Measurements from ENCODE around the gene SMG6.
A peak's percentile ranks its signal among the peaks of the same experiment; 100 is the strongest.
"Not testable (repeated sequence)": the region's sequence is repeated elsewhere in the genome, so short reads cannot be mapped to it uniquely, and the experiment has no call there.

The SMG6 gene

DNA sequence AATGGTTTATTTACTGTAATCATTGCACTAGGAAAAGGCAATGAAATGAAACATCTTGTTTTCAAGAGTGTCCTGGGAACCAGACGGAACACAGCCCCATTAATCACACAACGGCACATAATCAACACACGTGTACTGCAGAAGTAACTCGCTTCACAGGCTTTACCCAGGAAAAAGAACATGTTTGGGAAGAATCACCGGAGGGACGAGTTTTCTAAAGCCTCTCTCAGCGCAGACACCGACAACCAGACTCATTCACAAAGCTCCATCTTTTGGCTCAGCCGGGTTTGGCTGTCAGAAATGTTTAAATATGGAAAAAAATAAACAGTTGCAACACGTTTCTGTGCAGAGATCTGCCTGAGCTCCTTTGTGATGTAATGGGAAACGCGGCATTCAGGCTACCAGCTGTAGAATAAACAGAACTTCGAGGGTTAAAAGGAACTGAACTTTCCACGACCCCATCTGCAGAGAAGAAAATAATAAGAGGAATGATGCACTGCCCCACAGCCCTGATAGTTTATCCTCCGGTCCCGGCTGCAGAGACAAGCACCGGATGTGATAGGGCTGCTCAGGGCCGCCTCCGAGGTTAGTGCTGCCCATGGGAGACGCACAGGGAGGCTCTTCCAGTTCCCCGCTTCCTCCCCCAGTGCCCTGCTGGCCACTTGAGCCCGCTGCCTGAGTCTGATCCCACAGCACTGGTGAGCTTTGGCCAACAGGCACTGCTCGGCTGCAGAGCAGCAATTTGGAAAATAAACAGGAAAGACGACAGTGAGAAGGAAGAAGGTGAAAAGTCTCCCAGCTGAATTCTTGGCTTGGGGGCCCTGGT lies 128.9 kb downstream of the SMG6 start:
- DNase-seq: no peak

DNA sequence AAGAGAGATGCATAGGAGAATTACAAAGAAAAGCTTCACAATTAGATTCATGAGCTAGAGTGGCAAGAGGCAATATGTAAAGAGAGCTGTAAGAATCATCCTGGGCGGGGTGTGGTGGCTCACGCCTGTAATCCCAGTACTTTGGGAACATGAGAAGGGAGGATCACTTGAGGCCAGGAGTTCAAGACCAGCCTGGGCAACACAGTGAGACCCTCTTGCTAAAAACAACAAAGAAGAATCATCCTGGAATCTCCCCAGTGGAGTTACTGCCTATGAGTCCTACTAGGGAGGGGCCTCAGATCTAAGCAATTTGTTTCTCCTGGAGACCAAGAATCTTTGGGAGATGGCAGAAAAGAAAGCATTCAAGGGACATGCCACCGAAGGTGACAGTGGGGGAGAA lies 129.6 kb downstream of the SMG6 start:
- no peak for DNase-seq

GRCh38 chr17:2172999-2173398 lies 130.6 kb downstream of the SMG6 start:
- no peak for DNase-seq

DNA sequence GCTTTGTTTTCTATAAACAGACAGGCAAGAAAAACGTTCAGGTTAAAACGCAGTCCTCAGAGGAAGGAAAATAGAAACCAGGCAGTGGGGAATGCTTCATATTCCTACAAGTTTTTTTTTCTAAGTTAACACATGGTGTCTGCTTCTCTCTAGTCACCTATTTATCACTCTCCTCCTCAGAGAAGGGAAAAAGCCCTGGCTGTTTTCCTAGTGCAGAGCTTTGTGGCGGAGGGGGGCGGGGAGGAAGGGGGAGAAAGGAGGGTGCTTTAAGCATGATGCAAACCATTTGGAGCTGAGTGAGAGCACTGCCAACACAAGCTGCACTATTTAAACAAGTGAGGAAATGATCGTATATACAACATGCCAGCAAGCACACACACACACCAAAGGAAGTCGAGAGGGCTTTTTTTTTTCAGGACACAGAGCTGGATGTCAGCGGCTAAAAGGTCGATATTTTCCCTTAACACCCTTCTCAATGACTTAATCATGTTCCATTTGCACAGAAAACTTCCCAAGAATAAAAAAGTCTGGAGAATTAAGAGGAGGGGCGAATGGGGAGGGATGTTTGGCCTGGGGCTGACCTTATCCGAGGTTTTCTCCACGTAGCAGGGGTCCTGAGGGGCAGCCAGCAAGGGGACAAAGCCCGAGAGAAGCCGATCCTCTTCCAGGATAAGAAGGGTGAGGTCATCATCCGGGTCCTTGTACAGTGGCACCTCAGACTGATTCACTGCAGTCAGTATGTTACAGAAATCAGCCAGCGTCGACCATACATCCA lies 131.3 kb downstream of the SMG6 start:
- DNase-seq: peak; percentile 7

DNA sequence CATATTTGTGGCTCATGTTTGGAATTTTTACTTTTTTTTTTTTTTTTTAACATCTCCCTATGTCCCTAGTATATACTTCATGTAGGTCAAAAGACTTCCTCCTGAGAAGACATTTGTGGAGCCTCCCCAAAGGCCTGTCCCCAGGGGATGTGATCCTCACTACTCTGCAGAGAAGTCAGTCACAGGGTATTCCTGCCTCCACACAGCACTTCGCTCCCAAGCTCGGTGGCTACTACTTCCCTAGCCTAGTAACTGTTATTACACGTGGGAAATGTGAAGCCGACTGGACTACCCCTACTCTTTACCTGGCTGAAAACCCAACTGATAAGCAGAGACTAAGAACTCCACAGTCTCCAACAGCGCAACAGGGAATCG lies 131.9 kb downstream of the SMG6 start:
- DNase-seq: no peak

DNA sequence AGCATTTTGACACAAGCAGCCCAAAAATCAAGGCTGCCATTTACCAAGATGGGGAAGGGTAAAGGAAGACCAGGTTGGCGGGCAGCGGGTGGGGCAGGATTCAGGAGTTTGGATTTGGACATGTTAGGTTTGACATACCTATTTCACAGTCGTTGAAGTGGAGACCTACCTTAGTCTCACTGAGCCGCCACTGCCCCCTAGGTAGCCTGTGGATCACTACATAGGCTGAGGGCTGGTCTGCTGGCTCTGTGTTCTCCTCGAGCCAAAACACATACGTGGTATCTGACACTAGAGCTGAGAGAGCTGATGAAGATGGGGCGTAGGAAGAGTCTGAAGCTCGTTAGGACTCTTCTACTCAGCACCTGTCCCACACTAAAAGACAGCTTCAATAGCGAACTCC lies 133.6 kb downstream of the SMG6 start:
- no peak for DNase-seq

GRCh38 chr17:2165723-2166122 lies 137.9 kb downstream of the SMG6 start:
- not testable (repeated sequence) for DNase-seq

DNA sequence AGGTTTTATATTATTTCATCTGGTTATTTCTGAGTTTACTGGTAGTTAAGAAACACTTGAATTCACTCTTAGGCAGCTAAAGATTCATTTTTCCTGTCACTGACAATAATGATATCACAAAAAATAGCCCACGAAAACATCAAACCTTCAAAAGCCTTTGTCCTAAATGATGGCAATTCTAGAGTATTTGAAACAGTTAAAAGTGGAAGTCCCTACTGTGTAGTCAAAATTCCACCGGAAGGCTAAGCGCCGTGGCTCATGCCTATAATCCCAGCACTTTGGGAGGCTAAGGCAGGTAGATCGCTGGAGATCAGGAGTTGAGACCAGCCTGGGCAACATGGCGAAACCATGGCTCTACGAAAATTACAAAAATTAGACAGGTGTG lies 145.2 kb downstream of the SMG6 start:
- DNase-seq: no peak

- no peak for DNase-seq
Measured at GRCh38 chr17:2157675-2158395, 145.8 kb downstream of the SMG6 start.

- DNase-seq: no peak
Measured at GRCh38 chr17:2157081-2157480, 146.5 kb downstream of the SMG6 start.

DNA sequence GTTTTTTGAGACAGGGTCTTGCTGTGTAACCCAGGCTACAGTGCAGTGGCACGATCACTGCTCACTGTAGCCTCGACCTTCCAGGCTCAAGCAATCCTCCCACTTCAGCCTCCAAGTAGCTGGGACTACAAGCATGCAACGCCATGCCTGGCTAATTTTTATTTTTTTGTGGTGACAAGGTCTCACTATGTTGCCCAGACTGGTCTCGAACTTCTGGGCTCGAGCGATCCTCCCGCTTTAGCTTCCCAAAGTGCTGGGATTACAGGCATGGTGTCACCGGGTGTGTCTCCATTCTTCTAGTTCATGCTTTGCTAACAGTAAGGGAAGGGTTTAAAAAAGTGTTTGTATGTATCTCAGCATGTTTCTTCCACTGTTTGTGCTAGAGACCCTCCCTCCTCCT lies 146.9 kb downstream of the SMG6 start:
- no peak for DNase-seq

GRCh38 chr17:2155573-2155972 lies 148.0 kb downstream of the SMG6 start:
- DNase-seq: no peak

DNA sequence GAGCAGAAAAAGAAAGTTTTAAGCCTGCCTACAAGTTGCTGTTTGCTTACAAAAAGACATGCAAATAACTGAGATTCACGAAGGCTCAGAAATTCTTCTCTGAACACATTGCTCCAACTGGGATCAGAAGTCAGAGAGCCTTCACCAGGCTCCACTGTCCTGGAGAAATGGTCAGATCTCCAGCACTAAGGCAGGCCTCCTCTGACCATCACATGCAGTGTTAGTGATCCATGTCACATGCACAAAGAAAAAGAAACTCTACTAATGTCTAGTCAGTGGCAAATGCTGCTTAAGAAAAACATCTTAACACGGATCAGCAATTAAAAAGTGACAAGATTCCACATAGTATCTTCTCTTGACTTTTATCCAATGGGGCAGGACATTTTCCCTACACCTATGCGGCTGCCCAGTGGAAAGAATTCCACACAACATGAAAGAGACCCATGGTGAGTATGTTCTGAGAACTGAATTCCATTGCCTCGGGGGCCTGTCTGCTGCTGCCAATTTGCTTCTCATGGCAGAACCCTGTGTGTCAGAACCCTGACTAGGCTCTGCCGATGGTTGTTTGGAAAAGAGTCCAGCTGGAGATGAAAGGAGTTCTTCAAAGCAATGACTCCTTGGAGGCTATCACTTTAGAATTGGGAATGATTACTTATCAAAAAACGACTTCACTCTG lies 152.1 kb downstream of the SMG6 start:
- DNase-seq: no peak

DNA sequence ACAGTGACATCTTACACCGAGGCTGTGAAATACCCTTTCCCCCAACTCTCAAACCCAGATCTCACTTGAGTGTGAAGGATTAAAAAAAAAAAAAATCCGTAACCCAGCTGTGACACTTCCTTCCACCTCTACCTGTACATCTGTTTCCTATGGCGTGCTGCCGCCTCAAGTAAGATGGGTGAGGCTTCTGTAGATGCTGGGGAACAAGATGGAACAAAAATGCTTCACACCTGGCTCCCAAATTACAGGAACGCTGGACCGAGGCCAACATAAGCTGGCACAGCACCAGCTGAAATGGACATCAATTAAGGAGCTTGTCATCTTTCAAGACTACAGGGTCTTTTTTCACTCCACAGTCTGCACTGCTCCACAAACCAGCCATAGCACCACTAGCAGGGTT lies 152.8 kb downstream of the SMG6 start:
- no peak for DNase-seq

DNA sequence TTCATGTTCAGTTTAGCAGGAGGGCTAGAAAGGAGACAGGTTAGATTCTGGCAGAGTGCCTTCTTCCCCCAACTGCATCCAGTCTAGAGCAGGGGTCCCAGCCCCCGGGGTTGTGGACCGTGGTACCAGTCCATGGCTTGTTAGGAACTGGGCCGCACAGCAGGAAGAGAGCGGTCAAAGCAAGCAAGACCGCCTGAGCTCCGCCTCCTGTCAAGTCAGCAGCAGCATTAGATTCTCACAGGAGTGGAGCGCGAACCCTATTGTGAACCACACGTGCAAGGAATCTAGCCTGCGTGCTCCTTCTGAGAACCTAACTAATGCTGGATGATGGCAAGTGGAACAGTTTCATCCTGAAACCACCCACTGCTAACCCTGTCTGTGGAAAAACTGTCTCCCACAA lies 153.7 kb downstream of the SMG6 start:
- no peak for DNase-seq

DNA sequence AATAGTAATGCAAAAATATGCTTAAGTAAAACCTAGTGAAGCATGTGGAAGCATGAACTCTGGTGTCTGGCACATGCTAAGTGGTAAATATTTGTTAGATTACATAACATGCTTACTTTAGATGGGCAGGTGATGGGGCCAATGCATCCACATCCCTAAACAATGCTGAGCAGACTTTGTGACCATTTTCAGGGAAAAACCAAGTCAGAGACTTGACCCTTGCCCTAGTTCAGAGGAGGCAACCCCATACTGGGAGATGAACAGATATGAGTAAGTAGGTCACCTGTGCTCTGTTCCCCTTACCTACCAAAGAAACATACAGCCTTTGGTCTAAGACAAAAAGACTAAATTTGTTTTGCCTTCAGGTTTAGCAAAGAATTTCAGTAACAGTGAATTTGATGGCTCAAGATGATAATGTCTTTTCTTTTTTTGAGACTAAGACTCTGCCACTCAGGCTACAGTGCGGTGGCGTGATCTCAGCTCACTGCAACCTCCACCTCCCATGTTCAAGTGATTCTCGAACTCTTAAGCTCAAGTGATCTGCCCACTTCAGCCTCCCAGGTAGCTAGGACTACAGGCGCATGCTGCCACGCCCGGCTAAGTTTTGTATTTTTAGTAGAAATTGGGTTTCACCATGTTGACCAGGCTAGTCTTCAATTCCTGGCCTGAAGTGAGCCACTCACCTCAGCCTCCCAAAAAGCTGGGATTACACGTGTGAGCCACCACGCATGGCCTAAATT lies 157.3 kb downstream of the SMG6 start:
- DNase-seq: no peak

DNA sequence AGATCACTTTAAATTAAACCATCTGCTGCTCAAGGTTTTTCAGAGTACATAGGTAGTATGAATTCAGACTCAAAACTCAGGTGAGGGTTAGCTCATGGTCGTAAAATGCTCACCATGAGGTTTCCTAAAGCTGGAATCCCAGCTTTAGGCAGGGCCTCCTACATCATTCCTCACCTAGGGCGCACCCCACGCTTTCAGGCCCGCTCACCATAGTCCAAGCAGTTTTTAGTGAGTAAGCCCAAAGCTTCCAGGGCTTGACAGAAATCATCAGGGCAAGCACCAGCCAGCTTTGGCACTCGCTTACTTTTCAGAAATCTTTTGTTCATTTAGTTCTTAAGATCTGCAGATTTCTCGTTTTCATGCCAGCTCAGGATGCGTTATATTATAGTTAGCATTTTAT lies 158.9 kb downstream of the SMG6 start:
- no peak for DNase-seq

GRCh38 chr17:2143332-2143731 lies 160.3 kb downstream of the SMG6 start:
- no peak for DNase-seq

- DNase-seq: not testable (repeated sequence)
Measured at GRCh38 chr17:2142682-2143081, 160.9 kb downstream of the SMG6 start.

- no peak for DNase-seq
Measured at GRCh38 chr17:2140683-2141082, 162.9 kb downstream of the SMG6 start.

DNA sequence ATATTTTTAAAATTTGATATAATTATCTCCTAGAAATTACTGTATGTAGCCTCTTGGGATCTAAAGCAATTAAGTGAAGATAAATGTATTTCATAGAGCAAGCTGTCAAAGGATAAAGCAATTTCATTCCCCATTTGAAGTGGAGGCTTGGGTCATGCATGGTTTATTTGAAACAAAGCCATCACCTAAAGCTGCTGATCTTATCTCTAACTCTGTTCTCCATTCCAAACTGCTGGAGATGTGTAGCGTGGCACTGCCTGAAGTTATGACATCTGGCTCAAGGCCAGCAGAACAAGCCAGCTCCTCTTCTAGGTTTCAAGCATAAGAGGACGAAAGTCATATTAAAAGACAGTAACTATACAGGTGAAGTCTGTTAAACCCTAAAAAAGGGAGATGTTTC lies 164.8 kb downstream of the SMG6 start:
- DNase-seq: no peak

DNA sequence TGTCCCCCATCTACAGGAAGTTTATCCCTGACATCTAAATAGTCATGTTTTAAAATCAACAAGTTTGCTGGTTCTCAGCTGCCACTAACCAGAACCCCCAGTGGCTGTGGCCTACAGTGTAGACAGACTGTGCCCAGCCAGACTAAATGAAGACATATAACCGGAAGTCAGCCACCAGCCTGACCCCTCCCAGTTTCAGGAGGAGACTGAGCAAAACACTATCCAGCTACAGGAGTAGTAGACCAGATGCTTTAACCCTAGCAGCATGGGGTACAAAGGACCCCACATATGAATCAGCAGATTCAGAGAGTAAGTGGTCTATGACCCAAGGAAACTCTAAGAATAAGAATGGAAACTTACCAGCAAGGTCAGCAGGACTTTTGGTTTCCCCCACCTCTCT lies 165.3 kb downstream of the SMG6 start:
- DNase-seq: no peak
